ENCODE data around the gene C4BPA.

C4BPA gene

DNA sequence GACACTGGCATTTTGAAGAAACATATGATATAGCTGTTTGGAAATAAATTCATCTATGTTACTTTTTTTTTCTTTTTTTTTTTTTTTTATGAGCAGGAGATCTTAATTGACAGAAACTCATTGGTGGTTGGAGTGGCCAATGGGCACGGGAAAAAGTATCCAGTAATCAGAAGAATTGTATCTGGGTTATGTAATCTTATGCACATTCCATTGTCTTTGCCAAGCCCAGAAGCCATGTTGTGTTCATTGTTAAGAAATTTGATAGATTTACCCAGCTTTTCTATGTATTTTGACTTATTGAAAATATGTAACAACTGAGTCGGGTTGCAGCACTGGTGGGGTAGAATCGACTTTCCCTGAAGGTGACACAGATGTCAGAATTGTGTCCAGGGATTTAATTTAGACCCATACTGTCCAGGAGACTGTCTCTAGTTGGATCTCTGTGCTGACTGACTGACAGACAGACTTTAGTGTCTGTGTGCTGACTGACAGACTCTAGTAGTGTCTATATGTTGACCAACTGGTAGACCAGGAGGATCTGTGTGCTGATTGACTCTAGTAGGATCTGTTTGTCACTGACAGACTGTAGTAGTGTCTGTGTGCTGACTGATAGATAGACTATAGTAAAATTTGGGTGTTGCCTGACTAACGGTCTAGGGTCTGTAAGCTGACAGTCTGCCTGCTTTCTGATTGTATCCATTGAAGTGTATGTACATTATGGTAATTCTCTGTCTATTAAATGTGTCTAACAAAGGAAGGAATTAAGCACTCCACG lies 27.7 kb upstream of the C4BPA start:
- 0 out of 3 replicates have a peak, but pooled peaks have one; percentile 15 for ATAC-seq
- TF ChIP-seq, protein P1, sequence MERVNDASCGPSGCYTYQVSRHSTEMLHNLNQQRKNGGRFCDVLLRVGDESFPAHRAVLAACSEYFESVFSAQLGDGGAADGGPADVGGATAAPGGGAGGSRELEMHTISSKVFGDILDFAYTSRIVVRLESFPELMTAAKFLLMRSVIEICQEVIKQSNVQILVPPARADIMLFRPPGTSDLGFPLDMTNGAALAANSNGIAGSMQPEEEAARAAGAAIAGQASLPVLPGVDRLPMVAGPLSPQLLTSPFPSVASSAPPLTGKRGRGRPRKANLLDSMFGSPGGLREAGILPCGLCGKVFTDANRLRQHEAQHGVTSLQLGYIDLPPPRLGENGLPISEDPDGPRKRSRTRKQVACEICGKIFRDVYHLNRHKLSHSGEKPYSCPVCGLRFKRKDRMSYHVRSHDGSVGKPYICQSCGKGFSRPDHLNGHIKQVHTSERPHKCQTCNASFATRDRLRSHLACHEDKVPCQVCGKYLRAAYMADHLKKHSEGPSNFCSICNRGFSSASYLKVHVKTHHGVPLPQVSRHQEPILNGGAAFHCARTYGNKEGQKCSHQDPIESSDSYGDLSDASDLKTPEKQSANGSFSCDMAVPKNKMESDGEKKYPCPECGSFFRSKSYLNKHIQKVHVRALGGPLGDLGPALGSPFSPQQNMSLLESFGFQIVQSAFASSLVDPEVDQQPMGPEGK (CRISPR knock-in tag; IDR thresholded peaks at IDR 0.05; ENCODE audit: borderline replicate concordance), result no peak
- no peak for TF ChIP-seq ZC3H10 (CRISPR knock-in tag; IDR thresholded peaks at IDR 0.05)
- no peak for TF ChIP-seq ZFP30 (CRISPR knock-in tag; IDR thresholded peaks at IDR 0.05)
- TF ChIP-seq SNAI2 (CRISPR knock-in tag; IDR thresholded peaks at IDR 0.05), result no peak

DNA sequence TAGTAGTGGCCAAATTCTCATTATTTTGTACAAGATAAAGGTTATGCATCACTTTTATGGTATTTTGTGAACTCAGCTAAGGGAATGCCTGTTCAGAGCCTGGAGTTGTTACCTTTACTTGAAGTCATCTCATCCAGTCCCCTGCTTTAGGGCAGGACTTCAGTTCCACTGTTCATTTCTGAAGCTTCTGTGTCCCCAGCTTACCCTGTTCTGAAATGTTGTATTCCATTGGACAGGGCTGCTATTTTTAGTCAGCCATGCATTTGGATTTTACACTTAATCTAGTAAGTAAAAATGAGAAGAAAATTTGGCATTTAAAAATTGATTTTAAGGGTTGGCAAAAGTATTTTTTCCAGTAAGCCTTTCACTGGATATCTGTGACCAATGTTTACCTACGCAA lies 27.0 kb upstream of the C4BPA start:
- TF ChIP-seq RARB (CRISPR knock-in tag; IDR thresholded peaks at IDR 0.05) (no peak), ARNTL (CRISPR knock-in tag; IDR thresholded peaks at IDR 0.05; ENCODE audit: borderline replicate concordance, low read depth) (no peak), ZNF8 (CRISPR knock-in tag; IDR thresholded peaks at IDR 0.05) (no peak), TOX (CRISPR knock-in tag; IDR thresholded peaks at IDR 0.05; ENCODE audit: borderline replicate concordance) (no peak)
- TF ChIP-seq, protein P2, sequence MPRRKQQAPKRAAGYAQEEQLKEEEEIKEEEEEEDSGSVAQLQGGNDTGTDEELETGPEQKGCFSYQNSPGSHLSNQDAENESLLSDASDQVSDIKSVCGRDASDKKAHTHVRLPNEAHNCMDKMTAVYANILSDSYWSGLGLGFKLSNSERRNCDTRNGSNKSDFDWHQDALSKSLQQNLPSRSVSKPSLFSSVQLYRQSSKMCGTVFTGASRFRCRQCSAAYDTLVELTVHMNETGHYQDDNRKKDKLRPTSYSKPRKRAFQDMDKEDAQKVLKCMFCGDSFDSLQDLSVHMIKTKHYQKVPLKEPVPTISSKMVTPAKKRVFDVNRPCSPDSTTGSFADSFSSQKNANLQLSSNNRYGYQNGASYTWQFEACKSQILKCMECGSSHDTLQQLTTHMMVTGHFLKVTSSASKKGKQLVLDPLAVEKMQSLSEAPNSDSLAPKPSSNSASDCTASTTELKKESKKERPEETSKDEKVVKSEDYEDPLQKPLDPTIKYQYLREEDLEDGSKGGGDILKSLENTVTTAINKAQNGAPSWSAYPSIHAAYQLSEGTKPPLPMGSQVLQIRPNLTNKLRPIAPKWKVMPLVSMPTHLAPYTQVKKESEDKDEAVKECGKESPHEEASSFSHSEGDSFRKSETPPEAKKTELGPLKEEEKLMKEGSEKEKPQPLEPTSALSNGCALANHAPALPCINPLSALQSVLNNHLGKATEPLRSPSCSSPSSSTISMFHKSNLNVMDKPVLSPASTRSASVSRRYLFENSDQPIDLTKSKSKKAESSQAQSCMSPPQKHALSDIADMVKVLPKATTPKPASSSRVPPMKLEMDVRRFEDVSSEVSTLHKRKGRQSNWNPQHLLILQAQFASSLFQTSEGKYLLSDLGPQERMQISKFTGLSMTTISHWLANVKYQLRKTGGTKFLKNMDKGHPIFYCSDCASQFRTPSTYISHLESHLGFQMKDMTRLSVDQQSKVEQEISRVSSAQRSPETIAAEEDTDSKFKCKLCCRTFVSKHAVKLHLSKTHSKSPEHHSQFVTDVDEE (CRISPR knock-in tag; IDR thresholded peaks at IDR 0.05), result no peak
- ATAC-seq, result no peak

DNA sequence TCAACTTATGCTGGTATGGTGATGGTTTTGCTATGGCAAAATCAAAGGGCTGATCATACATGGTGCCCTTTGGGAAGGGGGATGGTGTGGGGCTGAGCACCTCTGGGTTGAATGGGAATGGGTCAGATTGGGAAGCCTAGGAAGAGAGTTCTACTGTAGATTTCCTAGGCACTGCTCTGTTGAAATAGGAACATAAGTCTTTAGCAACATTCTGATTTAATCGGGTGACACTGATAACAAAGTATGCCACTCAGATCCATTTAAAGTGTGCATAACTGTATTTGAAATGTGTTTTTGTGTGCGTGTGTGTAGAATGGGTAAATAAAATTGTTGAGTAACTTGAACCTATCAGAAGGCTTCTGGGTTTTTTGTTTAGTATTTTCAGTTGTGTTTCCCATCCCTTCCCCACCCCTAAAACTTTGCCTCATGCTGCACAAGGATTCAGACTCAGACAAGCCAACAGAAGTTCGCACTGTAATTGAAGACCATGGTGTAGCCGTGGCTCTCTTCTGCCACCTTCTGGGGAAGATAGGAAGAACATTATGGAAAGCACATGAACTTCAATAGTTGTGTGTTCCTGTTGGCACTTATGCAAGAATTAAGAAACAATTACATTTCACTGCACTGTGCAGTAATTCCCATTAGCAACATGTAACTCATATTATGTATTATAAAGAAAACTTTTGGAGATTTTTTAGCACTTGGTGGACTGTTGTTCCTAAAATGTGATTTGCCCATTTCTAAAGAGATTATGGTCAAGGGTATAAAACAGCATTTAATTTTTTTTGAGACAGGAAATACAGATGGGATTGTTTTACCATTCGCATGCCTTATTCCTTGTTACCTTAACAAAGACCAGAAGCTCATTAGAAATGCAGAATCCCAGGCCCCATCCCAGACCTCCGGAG lies 26.3 kb upstream of the C4BPA start:
- peak; percentile 97 for ATAC-seq
- TF ChIP-seq ZNF8 (CRISPR knock-in tag; IDR thresholded peaks at IDR 0.05) (no peak), SNAI2 (CRISPR knock-in tag; IDR thresholded peaks at IDR 0.05) (no peak), ZNF70 (CRISPR knock-in tag; IDR thresholded peaks at IDR 0.05) (no peak), PPARA (CRISPR knock-in tag; IDR thresholded peaks at IDR 0.05; ENCODE audit: borderline replicate concordance) (no peak), ARNTL (CRISPR knock-in tag; IDR thresholded peaks at IDR 0.05; ENCODE audit: borderline replicate concordance, low read depth) (no peak)
- TF ChIP-seq, protein P1 (CRISPR knock-in tag; IDR thresholded peaks at IDR 0.05; ENCODE audit: borderline replicate concordance), result no peak
- TF ChIP-seq, protein P3, sequence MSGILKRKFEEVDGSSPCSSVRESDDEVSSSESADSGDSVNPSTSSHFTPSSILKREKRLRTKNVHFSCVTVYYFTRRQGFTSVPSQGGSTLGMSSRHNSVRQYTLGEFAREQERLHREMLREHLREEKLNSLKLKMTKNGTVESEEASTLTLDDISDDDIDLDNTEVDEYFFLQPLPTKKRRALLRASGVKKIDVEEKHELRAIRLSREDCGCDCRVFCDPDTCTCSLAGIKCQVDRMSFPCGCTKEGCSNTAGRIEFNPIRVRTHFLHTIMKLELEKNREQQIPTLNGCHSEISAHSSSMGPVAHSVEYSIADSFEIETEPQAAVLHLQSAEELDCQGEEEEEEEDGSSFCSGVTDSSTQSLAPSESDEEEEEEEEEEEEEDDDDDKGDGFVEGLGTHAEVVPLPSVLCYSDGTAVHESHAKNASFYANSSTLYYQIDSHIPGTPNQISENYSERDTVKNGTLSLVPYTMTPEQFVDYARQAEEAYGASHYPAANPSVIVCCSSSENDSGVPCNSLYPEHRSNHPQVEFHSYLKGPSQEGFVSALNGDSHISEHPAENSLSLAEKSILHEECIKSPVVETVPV (CRISPR knock-in tag; IDR thresholded peaks at IDR 0.05), result no peak

DNA sequence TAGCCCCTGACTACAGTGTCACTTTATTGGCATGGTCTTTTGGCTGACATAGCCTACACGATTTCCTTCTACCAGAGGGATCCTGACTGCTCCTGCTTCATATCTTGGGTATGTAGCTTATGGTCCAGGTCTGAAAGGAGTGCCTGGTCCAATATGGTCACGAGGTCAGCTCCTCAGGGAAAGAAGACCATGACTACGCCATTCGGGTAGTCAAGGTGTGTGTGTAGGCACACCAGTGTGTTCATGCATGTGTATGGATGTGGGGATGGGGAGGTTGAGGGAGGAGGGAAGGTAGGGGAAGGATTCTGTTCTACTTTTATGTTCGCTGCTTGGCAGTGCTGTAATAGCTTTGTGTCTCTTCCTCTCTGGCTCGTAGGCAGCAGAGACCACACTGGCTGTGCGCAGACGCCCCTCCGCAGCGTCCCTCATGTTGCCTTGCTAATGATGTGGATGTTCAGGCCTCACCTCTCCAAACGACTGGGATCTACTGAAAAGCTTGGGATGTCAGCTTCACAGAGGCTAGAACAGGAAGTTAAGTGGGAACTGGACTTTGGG lies 25.4 kb upstream of the C4BPA start:
- no peak for ATAC-seq
- TF ChIP-seq ESRRG (CRISPR knock-in tag; IDR thresholded peaks at IDR 0.05) (no peak), ZNF70 (CRISPR knock-in tag; IDR thresholded peaks at IDR 0.05) (no peak), SNAI2 (CRISPR knock-in tag; IDR thresholded peaks at IDR 0.05) (no peak), ZFP30 (CRISPR knock-in tag; IDR thresholded peaks at IDR 0.05) (no peak), TCF4 (CRISPR knock-in tag; IDR thresholded peaks at IDR 0.05; ENCODE audit: borderline replicate concordance) (no peak)
- TF ChIP-seq, protein P1 (CRISPR knock-in tag; IDR thresholded peaks at IDR 0.05; ENCODE audit: borderline replicate concordance), result no peak
- TF ChIP-seq, protein P4, sequence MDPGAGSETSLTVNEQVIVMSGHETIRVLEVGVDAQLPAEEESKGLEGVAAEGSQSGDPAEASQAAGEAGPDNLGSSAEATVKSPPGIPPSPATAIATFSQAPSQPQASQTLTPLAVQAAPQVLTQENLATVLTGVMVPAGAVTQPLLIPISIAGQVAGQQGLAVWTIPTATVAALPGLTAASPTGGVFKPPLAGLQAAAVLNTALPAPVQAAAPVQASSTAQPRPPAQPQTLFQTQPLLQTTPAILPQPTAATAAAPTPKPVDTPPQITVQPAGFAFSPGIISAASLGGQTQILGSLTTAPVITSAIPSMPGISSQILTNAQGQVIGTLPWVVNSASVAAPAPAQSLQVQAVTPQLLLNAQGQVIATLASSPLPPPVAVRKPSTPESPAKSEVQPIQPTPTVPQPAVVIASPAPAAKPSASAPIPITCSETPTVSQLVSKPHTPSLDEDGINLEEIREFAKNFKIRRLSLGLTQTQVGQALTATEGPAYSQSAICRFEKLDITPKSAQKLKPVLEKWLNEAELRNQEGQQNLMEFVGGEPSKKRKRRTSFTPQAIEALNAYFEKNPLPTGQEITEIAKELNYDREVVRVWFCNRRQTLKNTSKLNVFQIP (CRISPR knock-in tag; IDR thresholded peaks at IDR 0.05; ENCODE audit: borderline replicate concordance, low read depth), result no peak
- TF ChIP-seq, protein P2 (CRISPR knock-in tag; IDR thresholded peaks at IDR 0.05), result no peak
